Measurements from ENCODE around the gene PCNX2.

- TF ChIP-seq EP300 (IDR thresholded peaks at IDR 0.05; ENCODE audit: borderline replicate concordance in 1 of 2, low read depth in 2 of 2, low read length in 2 of 2): no peak
- TF ChIP-seq CTCF (IDR thresholded peaks at IDR 0.05; ENCODE audit: control extremely low read depth in 1 of 3, insufficient read depth in 1 of 3, low read depth in 1 of 3, low read length in 3 of 3): no peak
- no peak for TF ChIP-seq POLR2AphosphoS5 (IDR thresholded peaks at IDR 0.05; ENCODE audit: low read depth, low read length)
- TF ChIP-seq USF2 (IDR thresholded peaks at IDR 0.05; ENCODE audit: low read length): no peak
- no peak for TF ChIP-seq POLR2A (IDR thresholded peaks at IDR 0.05; ENCODE audit: control extremely low read depth in 1 of 2, low read depth in 2 of 2, low read length in 2 of 2)
- no peak for TF ChIP-seq BRCA1 (IDR thresholded peaks at IDR 0.05; ENCODE audit: low read depth, low read length)
- TF ChIP-seq RBBP5 (IDR thresholded peaks at IDR 0.05; ENCODE audit: borderline replicate concordance, low read depth, low read length): no peak
- TF ChIP-seq KDM4A (IDR thresholded peaks at IDR 0.05; ENCODE audit: low read depth, low read length, severe bottlenecking): no peak
Measured at GRCh38 chr1:233252441-233252840, 43.1 kb downstream of the PCNX2 start.
